ENCODE data around the gene PRPF19.

DNA sequence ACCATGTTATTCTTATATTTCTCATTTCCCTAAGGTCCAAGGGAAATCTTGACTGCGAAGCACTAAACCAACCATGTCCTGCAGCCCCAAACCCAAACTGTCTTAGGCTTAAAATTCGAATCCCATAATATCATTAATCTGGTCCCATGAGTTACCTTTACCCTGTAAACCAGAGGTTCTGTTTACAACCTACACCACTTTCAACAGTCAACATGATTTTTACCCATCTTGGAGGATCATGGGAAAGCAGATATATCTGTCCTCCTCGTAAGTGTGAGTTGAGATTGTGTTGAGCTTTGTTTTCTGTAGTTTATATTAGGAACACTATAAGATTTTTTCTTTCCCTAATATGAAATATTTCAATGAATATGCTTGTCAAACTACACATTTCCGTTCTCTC, 6.4 kb downstream of the PRPF19 start:
- TF ChIP-seq, protein P1, sequence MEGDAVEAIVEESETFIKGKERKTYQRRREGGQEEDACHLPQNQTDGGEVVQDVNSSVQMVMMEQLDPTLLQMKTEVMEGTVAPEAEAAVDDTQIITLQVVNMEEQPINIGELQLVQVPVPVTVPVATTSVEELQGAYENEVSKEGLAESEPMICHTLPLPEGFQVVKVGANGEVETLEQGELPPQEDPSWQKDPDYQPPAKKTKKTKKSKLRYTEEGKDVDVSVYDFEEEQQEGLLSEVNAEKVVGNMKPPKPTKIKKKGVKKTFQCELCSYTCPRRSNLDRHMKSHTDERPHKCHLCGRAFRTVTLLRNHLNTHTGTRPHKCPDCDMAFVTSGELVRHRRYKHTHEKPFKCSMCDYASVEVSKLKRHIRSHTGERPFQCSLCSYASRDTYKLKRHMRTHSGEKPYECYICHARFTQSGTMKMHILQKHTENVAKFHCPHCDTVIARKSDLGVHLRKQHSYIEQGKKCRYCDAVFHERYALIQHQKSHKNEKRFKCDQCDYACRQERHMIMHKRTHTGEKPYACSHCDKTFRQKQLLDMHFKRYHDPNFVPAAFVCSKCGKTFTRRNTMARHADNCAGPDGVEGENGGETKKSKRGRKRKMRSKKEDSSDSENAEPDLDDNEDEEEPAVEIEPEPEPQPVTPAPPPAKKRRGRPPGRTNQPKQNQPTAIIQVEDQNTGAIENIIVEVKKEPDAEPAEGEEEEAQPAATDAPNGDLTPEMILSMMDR (IDR thresholded peaks at IDR 0.05): no peak
- TF ChIP-seq ZFX (IDR thresholded peaks at IDR 0.05; ENCODE audit: borderline replicate concordance): no peak
